GM19324 (cell line): ENCODE results near the gene CTH.
"Not testable (repeated sequence)": the region's sequence is repeated elsewhere in the genome, so short reads cannot be mapped to it uniquely, and the experiment has no call there.

ENCODE experiments used
- ATAC-seq: cut with Tn5 transposase; IDR thresholded peaks from one replicate; pipeline ENCODE4 v1.9.1; 2021; ENCODE audit warnings: mild to moderate bottlenecking, moderate library complexity; ENCODE audit not compliant: unreplicated experiment, low FRiP score

Gene CTH

DNA sequence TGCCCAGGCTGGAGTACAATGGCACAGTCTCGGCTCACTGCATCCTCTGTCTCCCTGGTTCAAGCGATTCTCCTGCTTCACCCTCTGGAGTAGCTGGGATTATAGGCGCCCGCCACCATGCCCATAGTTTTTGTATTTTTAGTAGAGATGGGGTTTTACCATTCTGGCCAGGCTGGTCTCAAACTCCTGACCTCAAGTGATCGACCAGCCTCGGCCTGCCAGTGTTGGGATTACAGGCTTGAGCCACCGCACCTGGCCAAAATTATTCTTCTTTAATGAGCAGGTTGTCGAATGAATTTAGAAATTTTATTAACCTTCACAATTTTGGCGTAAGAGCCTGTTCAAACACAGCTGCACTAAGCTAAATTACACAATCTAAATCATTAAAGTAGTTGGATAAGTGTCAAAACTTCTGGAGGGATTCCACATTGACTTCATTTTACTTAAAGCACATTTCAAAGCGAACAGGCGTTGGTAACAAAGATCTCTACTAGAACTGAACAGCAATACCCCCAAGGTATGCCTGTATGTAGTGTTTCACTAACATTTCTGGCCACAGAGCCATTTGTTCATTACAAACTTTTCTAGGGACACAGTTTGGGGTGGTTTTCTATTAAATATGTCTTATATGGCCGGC, 5.2 kb upstream of the CTH start:
- ATAC-seq: no peak

DNA sequence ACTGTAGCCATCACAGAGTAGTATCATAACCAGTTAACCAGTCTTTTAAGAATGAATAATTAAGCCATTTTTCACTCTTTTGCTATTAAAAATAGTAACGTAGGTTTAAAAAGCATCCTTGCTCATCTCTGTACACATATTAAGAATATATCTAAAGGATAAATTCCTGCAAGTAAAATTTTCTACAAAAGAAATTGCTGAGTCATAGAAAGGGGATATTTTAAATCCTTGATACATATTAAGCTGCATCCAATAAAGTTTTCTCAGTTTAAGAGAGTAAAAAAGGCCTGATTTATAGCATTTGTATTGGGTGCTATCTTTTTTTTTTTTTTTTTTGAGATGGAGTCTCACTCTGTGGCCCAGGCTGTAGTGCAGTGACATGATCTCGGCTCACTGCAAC, 1.9 kb upstream of the CTH start:
- ATAC-seq: no peak

DNA sequence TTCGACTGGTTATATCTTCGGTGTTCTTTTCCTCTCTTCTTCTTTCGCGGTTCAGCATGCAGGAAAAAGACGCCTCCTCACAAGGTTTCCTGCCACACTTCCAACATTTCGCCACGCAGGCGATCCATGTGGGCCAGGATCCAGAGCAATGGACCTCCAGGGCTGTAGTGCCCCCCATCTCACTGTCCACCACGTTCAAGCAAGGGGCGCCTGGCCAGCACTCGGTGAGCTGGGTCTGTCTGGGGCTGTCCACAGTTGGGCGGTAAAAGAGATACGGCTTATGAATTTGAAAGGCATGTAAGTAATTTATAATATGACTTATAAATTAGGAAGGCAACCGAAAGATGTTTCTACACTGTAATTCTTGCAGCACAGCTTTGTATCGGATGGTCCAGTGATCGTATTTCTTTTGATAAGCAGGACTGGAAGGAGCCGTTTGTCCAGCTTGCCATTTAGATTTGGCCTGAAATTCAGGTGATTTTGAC, 334 bp downstream of the CTH start:
- no peak for ATAC-seq

DNA sequence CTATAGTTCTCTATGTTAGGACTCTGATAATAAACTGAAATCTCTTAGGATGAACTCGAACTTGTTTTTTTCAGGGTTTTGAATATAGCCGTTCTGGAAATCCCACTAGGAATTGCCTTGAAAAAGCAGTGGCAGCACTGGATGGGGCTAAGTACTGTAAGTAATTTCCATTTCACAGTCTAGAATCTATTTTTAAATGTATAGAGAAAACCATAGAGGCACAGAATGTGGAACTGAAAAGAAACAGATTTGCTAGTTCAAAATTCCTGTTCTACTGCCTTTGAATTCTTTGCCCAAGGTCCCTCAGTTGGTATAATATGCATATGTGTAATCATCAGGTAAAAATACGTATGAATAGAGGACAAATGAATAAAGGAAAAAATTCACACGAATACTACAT, 4.8 kb downstream of the CTH start:
- ATAC-seq: no peak

DNA sequence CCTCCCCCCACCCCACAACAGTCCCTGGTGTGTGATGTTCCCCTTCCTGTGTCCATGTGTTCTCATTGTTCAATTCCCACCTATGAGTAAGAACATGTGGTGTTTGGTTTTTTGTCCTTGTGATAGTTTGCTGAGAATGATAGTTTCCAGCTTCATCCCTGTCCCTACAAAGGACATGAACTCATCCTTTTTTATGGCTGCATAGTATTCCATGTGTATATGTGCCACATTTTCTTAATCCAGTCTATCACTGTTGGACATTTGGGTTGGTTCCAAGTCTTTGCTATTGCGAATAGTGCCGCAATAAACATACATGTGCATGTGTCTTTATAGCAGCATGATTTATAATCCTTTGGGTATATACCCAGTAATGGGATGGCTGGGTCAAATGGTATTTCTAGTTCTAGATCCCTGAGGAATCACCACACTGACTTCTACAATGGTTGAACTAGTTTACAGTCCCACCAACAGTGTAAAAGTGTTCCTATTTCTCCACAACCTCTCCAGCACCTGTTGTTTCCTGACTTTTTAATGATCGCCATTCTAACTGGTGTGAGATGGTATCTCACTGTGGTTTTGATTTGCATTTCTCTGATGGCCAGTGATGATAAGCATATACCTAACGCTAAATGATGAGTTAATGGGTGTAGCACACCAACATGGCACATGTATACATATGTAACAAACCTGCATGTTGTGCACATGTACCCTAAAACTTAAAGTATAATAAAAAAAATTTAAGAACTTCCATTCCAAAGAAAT, 8.1 kb downstream of the CTH start:
- ATAC-seq: not testable (repeated sequence)

DNA sequence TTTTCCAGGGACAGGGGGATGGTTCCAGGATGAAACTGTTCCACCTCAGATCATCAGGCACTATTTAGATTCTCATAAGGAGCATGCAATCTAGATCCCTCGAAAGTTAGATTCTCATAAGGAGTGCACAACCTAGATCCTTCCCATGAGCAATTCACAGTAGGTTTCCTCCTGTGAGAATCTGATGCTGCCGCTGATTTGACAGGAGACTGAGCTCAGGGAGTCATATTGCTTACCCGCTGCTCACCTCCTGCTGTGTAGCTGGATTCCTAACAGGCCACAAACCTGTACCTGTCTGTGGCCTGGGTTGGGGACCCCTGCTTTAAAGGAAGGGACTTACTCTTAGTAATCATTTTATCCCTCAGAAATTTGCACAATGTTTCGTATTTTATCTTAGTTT, 9.3 kb downstream of the CTH start:
- ATAC-seq: no peak

DNA sequence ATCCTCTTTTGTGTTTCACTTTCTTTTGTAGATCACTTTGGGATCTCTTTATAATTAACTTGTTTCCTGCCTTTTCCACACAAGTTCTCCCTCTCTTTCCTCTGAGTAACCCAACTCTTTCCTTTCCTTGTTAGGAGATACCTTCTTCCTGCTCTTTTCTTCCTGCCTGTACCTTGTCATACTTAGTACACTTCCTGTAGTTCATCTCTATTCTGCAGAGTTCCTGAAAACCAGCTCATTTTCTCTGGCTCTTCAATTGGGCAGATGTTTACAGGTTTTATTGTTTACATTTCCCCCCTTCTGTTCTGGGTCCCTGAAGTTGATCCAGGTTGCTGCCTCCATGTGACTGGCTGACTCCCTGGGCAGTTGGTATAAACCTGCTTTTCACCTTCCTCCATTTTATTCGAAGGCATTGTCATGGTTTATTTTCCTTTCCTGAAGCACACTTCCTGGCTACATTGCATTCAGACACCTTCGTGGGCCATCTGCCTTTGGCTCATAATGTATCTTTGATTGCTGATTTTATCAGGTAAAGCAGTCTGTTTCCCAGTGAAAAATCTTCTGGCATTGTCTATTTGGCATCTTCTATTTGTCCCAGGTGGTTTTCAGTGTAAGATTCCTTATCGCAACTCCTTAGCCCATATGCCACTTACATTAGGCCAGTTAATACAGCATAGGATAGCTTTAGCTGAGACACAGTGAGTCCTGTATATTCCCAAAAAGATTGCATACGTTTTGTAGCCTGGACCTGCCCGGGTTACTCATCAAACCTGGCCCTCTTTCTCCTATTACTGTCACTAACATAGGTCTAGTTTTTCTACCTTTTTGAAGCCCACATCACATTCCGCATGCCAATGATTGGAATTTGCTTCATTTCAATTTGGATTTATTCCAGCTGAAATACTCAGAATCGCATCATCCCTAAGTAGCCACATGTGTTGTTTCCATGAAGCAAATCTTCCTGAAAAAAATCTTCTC, 15.4 kb downstream of the CTH start:
- no peak for ATAC-seq

DNA sequence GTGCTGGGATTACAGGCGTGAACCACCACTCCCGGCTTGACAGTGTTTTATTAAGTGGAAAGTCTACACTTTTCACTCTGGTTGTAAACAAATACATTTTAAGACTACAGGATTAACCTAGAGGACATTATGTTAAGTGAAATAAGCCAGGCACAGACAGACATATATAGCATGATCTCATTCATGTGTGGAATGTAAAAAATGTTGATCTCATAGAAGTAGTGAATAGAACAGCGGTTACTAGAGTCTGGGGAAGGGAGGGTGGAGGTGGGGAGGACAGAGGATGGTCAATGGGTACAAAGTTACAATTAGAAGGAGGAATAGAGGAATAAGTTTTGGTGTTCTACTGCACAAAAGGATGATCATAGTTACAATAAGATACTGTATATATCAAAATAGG, 16.9 kb downstream of the CTH start:
- no peak for ATAC-seq

DNA sequence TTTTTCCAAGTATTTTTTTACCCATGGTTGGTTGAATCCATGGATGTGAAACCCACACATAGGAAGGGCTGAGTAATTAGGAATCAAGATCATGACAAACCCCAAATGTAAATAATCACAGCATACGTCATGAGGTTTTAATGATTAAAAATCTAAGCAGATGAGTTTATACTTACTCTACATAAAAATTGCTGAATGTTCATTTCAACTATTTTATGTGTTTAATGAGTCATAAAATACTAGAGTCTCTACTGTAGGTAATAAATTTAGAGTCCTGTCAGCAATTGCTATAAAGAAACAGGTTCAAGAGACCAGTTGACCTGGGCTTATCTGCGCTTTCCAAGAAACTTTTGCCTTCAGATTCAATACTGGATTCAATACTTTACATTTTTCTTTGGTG, 18.2 kb downstream of the CTH start:
- ATAC-seq: no peak

DNA sequence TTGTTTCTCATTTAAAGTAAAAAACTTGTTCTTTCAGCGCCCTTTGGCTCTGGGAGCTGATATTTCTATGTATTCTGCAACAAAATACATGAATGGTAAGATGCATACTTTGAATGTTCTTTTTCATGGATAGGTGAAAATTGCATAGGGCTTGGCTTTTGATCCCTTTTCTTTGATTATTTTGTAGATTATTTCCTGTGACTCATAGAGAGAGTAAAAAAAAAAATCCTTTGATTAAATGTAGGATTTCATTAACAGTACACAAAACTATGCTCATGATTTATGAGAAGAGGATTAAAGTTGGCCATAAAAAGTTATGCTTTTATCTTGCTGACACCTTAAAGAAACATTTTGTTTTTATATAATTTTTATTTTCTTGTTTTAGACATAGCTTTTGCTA, 18.7 kb downstream of the CTH start:
- no peak for ATAC-seq

DNA sequence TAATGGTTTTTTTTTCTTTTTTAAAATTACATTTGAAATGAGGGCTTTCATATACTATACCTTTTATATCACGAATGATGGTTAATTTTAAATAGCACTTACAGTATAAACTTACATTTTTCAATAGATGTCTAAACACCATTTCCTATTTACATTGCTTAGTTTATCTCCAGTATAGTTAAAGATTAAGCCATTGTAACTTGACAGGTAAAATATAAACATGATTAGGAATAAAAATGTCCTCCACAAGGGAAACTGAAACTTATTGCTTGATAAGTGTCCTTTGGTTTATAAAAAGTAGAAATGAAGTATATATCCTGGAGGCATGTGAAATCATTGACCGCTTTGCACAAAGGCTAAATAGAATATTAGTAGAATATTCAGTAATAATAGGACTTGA, 20.2 kb downstream of the CTH start:
- ATAC-seq: no peak

DNA sequence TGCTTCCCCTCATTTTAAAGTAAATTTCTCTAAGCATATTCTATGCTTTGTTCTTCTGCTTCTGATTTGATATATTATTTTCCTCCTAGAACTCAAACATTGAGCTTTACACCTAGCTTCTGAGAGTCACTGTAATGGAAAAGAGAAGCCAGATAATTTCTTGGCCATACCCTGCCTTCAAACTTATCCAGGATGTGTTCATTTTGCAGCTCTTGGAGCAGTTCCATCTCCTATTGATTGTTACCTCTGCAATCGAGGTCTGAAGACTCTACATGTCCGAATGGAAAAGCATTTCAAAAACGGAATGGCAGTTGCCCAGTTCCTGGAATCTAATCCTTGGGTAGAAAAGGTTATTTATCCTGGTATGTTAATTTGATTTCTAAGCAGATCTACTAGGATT, 20.8 kb downstream of the CTH start:
- no peak for ATAC-seq

DNA sequence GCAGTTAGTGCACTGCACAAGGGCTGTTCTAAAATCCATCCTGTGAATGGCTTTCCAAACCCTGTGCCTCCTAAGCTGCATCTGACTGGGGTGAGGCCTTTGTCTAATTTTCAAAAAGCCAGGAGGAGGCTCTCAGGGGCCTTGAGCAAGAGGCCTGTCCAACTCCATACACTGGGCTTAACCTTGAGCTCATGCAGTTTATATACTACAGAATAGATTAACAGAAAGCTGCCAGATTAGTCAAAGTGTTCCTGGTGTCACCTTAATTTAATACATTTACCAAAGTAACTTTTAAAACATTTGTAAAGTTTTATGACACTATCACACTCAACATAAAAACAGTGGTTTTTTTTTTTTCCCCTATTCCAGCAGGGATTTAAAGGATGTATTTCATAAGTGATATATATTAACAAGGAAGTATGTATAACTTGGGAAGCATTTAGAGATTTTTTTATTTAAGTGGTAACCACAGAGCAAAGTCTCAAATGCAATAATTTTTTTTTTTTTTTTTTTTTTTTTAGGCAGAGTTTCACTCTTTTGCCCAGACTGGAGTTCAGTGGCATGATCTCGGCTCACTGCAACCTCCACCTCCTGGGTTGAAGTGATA, 23.3 kb downstream of the CTH start:
- ATAC-seq: no peak

DNA sequence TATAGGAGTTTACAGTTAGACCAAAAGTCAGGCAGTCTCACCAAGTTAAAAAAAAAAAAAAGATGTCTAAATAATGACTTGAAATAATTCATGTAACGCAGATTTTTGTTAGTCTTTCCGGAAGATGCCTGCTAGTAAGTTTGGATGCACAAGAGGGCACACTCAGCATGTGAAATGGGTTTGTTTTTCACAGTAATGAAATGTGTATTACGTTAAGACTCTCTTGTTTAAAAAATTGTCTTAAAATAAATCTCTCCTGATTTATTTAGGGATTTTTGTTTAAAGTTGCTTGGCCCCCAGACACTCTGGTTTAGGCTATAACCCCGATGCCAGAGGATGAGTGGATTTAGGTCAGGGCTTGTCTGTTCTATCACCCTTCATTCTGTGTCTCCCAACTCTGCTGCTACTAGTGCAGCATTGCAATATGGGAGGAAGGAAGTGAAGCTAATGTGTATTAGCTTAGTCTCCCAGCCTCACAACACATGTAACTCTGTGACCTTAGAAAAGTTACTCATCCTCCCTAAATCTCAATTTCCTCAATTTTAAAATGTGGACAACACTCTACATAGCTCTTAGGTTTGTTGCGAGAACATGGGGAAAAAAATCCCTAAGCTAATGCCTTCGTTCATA, 25.7 kb downstream of the CTH start:
- no peak for ATAC-seq

DNA sequence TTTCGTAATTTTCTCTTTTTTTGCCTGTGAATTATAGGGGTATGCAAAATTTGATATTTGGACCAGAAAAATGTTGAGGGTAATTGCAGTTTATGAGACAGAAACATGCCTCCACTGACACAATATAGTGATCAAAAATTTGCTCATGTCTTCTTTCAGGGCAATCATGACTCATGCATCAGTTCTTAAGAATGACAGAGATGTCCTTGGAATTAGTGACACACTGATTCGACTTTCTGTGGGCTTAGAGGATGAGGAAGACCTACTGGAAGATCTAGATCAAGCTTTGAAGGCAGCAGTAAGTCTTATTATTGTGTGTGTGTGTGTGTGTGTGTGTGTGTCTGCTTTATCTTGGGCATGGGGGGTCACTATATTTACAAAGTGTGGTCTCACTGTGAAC, 27.5 kb downstream of the CTH start:
- no peak for ATAC-seq

DNA sequence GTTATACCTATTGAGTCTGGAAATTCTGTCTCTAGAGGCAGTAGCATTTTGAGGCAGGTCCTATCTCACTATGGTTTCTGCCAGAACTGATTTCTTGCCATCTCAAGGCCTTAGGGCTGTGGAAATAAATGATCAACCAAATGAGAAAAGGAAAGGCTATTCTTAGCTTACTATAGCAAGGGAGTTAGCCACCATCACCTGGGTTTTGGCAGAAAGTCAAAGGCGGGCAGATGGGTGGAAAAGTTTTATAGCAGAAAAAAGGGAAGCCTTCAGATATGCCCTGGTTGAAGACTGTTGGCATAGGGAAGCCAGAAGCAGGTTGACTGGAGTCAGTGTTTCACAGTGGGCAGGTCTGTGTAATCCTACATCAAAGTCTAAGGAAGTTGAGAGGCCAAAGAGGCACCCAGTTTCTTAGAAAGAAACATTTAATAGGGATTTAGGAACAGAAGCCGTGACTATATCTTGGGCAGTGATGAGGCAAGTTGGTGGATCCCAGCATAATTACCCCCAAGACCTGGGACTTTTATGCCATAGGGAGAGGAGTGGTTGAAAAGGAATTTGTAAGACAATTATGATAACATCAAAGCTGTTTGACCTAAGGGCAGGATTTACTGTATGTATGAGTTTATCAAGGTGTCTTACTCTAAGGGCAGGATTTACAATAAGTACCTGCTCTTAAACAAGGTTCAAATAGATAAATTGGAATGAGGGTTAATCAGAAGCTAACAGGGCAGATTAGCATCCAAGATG, 29.7 kb downstream of the CTH start:
- ATAC-seq: no peak

DNA sequence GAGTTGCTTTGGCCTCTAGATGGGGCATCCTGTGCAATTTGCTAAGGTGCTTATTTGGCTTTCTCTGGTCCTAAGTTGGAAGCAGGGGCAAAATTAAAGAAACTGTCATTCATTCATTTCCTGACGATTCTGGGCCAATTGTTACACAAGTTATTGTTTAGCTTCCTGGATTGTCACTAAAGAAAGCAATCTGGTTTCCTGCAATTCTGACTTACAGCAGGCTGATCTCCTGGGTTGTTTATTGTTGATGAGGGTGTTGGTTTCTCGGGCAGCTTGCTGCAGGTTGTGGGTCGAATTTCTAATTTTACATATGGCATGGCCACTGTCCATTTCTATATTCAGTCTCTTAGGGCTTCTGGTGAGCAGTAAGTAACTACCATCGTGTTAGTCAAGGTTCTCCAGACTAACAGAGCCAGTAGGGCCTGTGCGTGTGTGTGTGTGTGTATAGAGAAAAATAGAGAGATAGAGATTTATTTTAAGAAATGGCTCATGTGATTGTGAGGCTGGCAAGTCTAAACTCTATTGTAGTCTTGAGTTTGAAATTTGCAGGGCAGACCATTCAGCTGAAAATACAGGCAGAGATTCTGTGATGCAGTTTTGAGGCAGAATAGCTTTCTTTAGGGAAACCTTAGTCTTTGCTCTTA, 30.4 kb downstream of the CTH start:
- ATAC-seq: no peak

DNA sequence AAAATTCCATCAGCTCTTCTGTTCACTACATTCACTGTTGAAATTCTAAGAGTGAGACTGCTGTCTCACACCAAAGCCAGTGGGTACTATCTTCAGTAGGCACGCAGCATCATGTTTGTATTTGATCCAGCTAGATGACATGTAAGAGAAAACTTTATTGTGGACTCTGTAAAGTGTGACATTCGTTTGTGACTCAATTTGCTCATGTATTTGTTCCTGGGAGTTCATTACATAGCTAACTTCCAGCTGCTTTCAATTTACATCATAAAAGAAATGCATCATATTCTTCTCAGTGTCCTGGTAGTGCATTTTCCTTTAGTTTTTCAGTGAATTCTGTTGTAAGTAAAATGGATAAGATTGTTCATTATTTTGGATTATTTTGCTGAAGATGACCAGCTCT, 31.4 kb downstream of the CTH start:
- ATAC-seq: no peak

DNA sequence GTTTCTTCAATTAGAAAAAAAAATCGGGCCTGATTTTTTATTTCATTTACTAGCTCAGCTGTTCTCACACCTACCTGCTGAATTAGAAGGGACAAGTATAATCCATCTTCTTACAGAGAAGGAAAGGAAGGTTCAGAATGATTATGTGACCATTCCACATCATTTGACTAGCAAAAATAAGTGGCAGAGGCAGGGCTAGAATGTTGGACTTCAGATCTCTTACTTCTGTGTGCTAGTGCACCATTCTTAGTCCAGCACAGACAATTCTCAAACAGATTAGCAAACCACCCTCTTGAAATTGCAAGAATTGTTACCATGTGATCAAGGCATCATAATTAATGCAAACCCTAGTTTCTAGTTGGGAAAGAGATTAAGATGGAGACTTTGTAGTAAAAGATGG, 32.7 kb downstream of the CTH start:
- ATAC-seq: no peak
